GM12878 (cell line): ENCODE results near the gene RAC2.

ENCODE experiments used
- EED ChIP-seq: sonication (generic); IDR thresholded peaks from 2 replicates; pipeline ENCODE4 v1.6.1; 2016; ENCODE audit warnings: antibody characterized with exemption, low read depth
- NFYB ChIP-seq: IDR thresholded peaks from 2 replicates; pipeline ENCODE4 v1.6.1; 2011; ENCODE audit warnings: low read depth, mild to moderate bottlenecking, low read length, improper control_type of control experiment, moderate library complexity; ENCODE audit not compliant: insufficient read depth
- STAT3 ChIP-seq: IDR thresholded peaks from 2 replicates; pipeline ENCODE4 v1.6.1; 2011; ENCODE audit warnings: low read depth, low read length, improper control_type of control experiment
- TF ChIP-seq, protein P1 (sequence below): IDR thresholded peaks from 2 replicates; pipeline ENCODE4 v1.6.1; 2012; ENCODE audit warnings: mild to moderate bottlenecking, low read depth, low read length

DNA sequence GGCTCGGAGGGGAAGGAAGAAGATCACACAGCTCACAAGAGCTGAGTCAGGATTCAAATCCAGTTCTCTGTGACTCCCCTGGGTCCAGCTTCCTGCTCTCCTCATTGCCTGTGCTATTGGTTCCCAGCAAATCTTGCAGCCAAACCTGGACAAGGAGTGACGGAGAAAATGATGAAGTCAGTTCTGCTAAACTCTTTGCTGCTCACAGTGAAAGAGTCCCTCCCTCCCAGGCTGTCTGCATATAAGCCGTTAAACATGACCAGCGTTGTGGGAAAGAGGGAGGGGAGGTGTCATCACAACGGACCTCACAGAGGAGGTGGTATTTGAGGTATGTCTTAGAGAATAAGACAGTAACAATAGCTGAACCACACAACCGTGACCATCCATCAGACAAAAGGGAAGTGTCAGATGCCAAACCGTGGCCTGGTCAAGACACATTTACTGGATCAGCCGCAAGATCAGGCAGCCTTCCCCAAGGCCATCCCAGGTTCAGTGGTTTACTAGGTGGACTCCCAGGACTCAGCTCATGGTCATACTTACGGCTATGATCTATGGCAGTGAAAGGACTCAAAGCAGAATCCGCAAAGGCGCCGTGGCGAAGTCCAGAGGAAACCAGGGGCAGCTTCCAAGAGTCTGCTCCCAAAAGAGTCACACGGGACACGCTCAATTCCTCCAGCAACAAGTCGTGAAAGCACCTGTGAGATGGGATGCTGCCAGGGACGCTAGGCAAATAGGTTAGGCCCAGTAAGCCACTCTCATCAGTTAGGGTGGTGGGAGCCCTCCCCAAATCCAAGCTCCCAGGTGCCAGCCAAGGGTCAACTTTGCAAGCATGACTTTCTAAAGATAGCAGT is 35.5 kb upstream of the RAC2 start:
- TF ChIP-seq NFYB: no peak
- TF ChIP-seq, protein P1, sequence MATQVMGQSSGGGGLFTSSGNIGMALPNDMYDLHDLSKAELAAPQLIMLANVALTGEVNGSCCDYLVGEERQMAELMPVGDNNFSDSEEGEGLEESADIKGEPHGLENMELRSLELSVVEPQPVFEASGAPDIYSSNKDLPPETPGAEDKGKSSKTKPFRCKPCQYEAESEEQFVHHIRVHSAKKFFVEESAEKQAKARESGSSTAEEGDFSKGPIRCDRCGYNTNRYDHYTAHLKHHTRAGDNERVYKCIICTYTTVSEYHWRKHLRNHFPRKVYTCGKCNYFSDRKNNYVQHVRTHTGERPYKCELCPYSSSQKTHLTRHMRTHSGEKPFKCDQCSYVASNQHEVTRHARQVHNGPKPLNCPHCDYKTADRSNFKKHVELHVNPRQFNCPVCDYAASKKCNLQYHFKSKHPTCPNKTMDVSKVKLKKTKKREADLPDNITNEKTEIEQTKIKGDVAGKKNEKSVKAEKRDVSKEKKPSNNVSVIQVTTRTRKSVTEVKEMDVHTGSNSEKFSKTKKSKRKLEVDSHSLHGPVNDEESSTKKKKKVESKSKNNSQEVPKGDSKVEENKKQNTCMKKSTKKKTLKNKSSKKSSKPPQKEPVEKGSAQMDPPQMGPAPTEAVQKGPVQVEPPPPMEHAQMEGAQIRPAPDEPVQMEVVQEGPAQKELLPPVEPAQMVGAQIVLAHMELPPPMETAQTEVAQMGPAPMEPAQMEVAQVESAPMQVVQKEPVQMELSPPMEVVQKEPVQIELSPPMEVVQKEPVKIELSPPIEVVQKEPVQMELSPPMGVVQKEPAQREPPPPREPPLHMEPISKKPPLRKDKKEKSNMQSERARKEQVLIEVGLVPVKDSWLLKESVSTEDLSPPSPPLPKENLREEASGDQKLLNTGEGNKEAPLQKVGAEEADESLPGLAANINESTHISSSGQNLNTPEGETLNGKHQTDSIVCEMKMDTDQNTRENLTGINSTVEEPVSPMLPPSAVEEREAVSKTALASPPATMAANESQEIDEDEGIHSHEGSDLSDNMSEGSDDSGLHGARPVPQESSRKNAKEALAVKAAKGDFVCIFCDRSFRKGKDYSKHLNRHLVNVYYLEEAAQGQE: no peak
- no peak for TF ChIP-seq STAT3
- no peak for TF ChIP-seq EED
